ENCODE data around the gene NLRP9. TPM values are rescaled to one million over a fixed set of nuclear protein-coding genes. Genes with fewer than 3 reads are reported as not detected.

NLRP9 gene
- total and polyA plus RNA-seq, 2 of the 13 experiments (the other 11 are each of a cell fraction or from before 2014, with no cell fraction given): not detected

- no peaks in the 10 kb centered on the region for H3K79me2 ChIP-seq (ENCODE audit: insufficient read depth, low read length)
- no peak for ATAC-seq
- H4K20me1 ChIP-seq (ENCODE audit: insufficient read depth, low read length): no peaks in the 10 kb centered on the region
- intact Hi-C loops (cut with micrococcal nuclease; ENCODE audit: unreplicated experiment) (no loop called here), in situ Hi-C loops (cut with HindIII; ENCODE audit: extremely low pct_ligation_motif_present, low pct_unique_long_range_greater_than_20kb) (no loop called here)
- no TSS peak for BruUV-seq (replicated peaks)
- ChIA-PET CTCF (ENCODE audit: low intra/inter-chr PET ratio, low total read pairs) (no interaction called here), POLR2A (no interaction called here)
- H3K27ac ChIP-seq (ENCODE audit: extremely low read length, insufficient read depth, low read length): no peak overlapping the region
- H3K4me3 ChIP-seq (replicated peaks in 1 of 3; ENCODE audit: insufficient read depth in 1 of 3, low read depth in 2 of 3, low read length in 3 of 3): no peak overlapping the region
- H2AFZ ChIP-seq (ENCODE audit: low read length): no peak overlapping the region
- no peaks in the 10 kb centered on the region for H3K4me1 ChIP-seq (ENCODE audit: insufficient read depth, low read length)
- DNase-seq (ENCODE audit: low spot score): no peak
- H3K9me3 ChIP-seq (ENCODE audit: low read length): no peaks in the 10 kb centered on the region
- no peak for TF ChIP-seq ZNF776 (CRISPR knock-in tag; IDR thresholded peaks at IDR 0.05)
- peak; percentile 70 for TF ChIP-seq AGO2 (optimal IDR thresholded peaks at IDR 0.05; ENCODE audit: low read depth, low read length)
- H3K36me3 ChIP-seq (replicated peaks in 1 of 2; ENCODE audit: control insufficient read depth in 1 of 2, insufficient read depth in 2 of 2, low read length in 2 of 2): peaks cover 25 to 34% of the 10 kb centered on the region in 2 experiments; a peak in 4 of 5 replicates
- FAIRE-seq: no peak
- H3K4me2 ChIP-seq (ENCODE audit: low read depth, low read length): no peak overlapping the region
- 98% methylated on average over 28 of the region's 37 CpGs for WGBS (ENCODE audit: low lambda C conversion rate)
- no peaks in the 10 kb centered on the region for H3K27me3 ChIP-seq (ENCODE audit: control insufficient read depth in 1 of 2, insufficient read depth in 2 of 2, low read length in 2 of 2)
- no peak overlapping the region for H3K9ac ChIP-seq (ENCODE audit: insufficient read depth, low read depth, low read length)
These were observed 43.3 kb downstream of the NLRP9 start for GRCh38 chr19:55694656-55695491.

DNA sequence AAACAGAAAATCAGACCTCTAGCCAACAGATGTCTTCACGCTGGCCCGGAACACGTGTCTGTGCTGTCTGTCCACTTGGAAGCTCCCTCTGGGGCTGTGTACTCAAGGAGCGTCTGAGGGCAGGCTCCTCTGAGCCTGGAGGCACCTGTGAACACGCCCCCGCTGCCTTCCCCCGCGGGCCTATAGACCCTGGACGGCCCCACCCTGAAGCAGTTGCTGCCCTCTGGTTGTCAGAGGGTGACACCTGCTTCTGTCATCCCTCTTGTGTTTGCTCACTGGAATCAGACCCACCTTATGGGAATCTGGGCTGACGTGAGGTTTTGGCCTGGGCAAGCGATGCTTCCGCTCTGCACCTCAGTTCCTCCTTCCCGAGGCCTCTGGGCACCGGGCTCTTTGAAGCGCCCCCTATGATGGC lies 44.0 kb downstream of the NLRP9 start:
- FAIRE-seq (no peak), DNase-seq (ENCODE audit: low spot score) (no peak), ATAC-seq (no peak)
- peaks cover 25 to 40% of the 10 kb centered on the region in 2 experiments; a peak in 4 of 5 replicates for H3K36me3 ChIP-seq (replicated peaks in 1 of 2; ENCODE audit: control insufficient read depth in 1 of 2, insufficient read depth in 2 of 2, low read length in 2 of 2)
- no peaks in the 10 kb centered on the region for H4K20me1 ChIP-seq (ENCODE audit: insufficient read depth, low read length)
- no peak overlapping the region for H3K4me3 ChIP-seq (replicated peaks in 1 of 3; ENCODE audit: insufficient read depth in 1 of 3, low read depth in 2 of 3, low read length in 3 of 3)
- no peak for TF ChIP-seq RARG (CRISPR knock-in tag; IDR thresholded peaks at IDR 0.05; ENCODE audit: low read depth)
- TF ChIP-seq, protein P1, sequence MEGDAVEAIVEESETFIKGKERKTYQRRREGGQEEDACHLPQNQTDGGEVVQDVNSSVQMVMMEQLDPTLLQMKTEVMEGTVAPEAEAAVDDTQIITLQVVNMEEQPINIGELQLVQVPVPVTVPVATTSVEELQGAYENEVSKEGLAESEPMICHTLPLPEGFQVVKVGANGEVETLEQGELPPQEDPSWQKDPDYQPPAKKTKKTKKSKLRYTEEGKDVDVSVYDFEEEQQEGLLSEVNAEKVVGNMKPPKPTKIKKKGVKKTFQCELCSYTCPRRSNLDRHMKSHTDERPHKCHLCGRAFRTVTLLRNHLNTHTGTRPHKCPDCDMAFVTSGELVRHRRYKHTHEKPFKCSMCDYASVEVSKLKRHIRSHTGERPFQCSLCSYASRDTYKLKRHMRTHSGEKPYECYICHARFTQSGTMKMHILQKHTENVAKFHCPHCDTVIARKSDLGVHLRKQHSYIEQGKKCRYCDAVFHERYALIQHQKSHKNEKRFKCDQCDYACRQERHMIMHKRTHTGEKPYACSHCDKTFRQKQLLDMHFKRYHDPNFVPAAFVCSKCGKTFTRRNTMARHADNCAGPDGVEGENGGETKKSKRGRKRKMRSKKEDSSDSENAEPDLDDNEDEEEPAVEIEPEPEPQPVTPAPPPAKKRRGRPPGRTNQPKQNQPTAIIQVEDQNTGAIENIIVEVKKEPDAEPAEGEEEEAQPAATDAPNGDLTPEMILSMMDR (CRISPR knock-in tag; IDR thresholded peaks at IDR 0.05): 0 out of 2 replicates have a peak, but pooled peaks have one; percentile 6
- CTCF ChIA-PET (ENCODE audit: low intra/inter-chr PET ratio, low total read pairs): no interaction called here
- WGBS (ENCODE audit: low lambda C conversion rate): 100% methylated on average over 9 of the region's 15 CpGs
- no peaks in the 10 kb centered on the region for H3K79me2 ChIP-seq (ENCODE audit: insufficient read depth, low read length)
- H3K4me2 ChIP-seq (ENCODE audit: low read depth, low read length): no peak overlapping the region
- POLR2A ChIA-PET: interaction anchor here (1.1 kb wide), 1 partner anchor 11 kb away, joined by 4 read pairs; no protein-coding TSS in a partner anchor
- H3K4me1 ChIP-seq (ENCODE audit: insufficient read depth, low read length): no peaks in the 10 kb centered on the region
- in situ Hi-C loops (cut with HindIII; ENCODE audit: extremely low pct_ligation_motif_present, low pct_unique_long_range_greater_than_20kb) (no loop called here), intact Hi-C loops (cut with micrococcal nuclease; ENCODE audit: unreplicated experiment) (no loop called here)
- BruUV-seq (replicated peaks): no TSS peak
- no peaks in the 10 kb centered on the region for H3K27me3 ChIP-seq (ENCODE audit: control insufficient read depth in 1 of 2, insufficient read depth in 2 of 2, low read length in 2 of 2)
- H3K9me3 ChIP-seq (ENCODE audit: low read length): no peaks in the 10 kb centered on the region
- H3K9ac ChIP-seq (ENCODE audit: insufficient read depth, low read depth, low read length): no peak overlapping the region
- H2AFZ ChIP-seq (ENCODE audit: low read length): no peak overlapping the region
- H3K27ac ChIP-seq (ENCODE audit: extremely low read length, insufficient read depth, low read length): no peak overlapping the region
